Endothelial cell of umbilical vein (primary cell): ENCODE data around the gene THBS4. TPM values are rescaled to one million over a fixed set of nuclear protein-coding genes. Genes with fewer than 3 reads are reported as not detected.
A peak's percentile ranks its signal among the peaks of the same experiment; 100 is the strongest.

Source experiments
- Bru-seq: library from RNA; stranded (reverse); fragments of 400-500 nt; gene quantifications from one replicate; lab custom pipeline; 2021; lab: Mats Ljungman, UMichigan
- BruChase-seq, 2 experiments: library from RNA; stranded (reverse); fragments of 400-500 nt; gene quantifications; one replicate each; lab custom pipeline; 2021; lab: Mats Ljungman, UMichigan
- BruUV-seq: library from RNA; stranded (reverse); fragments of 400-500 nt; replicated peaks from 2 replicates; lab custom pipeline; 2021; lab: Mats Ljungman, UMichigan
- CTCF ChIA-PET: fragments of 300-600, 350-600 bp; sonication (Branson Sonifier 250); formaldehyde crosslinking; loops from one replicate; lab custom pipeline; 2021; ENCODE audit warnings: antibody characterized with exemption, inconsistent platforms; lab: Charles Lee
- POLR2A ChIA-PET: fragments of 300-600, 350-600 bp; sonication (Branson Sonifier 250); formaldehyde crosslinking; loops from one replicate; lab custom pipeline; 2021; ENCODE audit warnings: antibody characterized with exemption, inconsistent platforms; lab: Charles Lee
- DNase-seq: peaks from one replicate; pipeline ENCODE4 v3.0.0-alpha.2; 2011; ENCODE audit warnings: low read depth, low spot score
- FAIRE-seq: peaks from 2 replicates; lab custom pipeline; 2011; peaks lifted over from hg19 to GRCh38; lab: Jason Lieb, UNC
- H2AFZ ChIP-seq: 2 replicates; pipeline ENCODE4 v1.6.0; 2012; ENCODE audit warnings: low read depth, low read length, control low read depth, inconsistent platforms
- H3K27ac ChIP-seq: 2 replicates; pipeline ENCODE4 v1.5.1; 2011; ENCODE audit warnings: low read depth, mild to moderate bottlenecking, control low read depth, low read length, moderate library complexity; ENCODE audit not compliant: insufficient read depth
- H3K27me3 ChIP-seq, 2 experiments: 2 replicates each; pipeline versions ENCODE4 v1.6.0 to v1.6.1; 2011; ENCODE audit warnings: low read length in 2 of 2, mixed read lengths in 1 of 2; ENCODE audit not compliant: control insufficient read depth in 2 of 2, insufficient read depth in 2 of 2
- H3K36me3 ChIP-seq, 2 experiments: 2 replicates in 1 of 2; 3 replicates in 1 of 2; pipeline ENCODE4 v1.5.1; 2011; ENCODE audit warnings: low read length in 2 of 2, mild to moderate bottlenecking in 1 of 2, moderate library complexity in 1 of 2; ENCODE audit not compliant: control insufficient read depth in 2 of 2, insufficient read depth in 2 of 2; ENCODE audit errors: extremely low read depth in 1 of 2
- H3K4me1 ChIP-seq: 3 replicates; pipeline ENCODE4 v1.5.1; 2011; ENCODE audit warnings: mild to moderate bottlenecking, low read length; ENCODE audit not compliant: control insufficient read depth, insufficient read depth; ENCODE audit errors: extremely low read depth
- H3K4me2 ChIP-seq: 2 replicates; pipeline ENCODE4 v1.6.1; 2011; ENCODE audit warnings: low read length, control low read depth, mixed read lengths; ENCODE audit not compliant: insufficient read depth
- H3K4me3 ChIP-seq, 3 experiments: fragments of 200-600 bp in 1 of 3; sonication (generic), shearing (Covaris generic) in 1 of 3; replicated peaks in 1 of 3; 2 replicates each; pipeline ENCODE4 v1.5.1; 2011 to 2016; ENCODE audit warnings: control low read depth in 3 of 3, low read length in 3 of 3, mild to moderate bottlenecking in 2 of 3, inconsistent platforms in 1 of 3, low read depth in 1 of 3, moderate library complexity in 1 of 3; ENCODE audit not compliant: insufficient read depth in 1 of 3
- H3K79me2 ChIP-seq: 2 replicates; pipeline ENCODE4 v1.6.0; 2012; ENCODE audit warnings: low read length, inconsistent platforms; ENCODE audit not compliant: control insufficient read depth, insufficient read depth
- H3K9ac ChIP-seq: replicated peaks from 2 replicates; pipeline ENCODE3; 2011; ENCODE audit warnings: low read length, control low read depth; ENCODE audit not compliant: insufficient read depth; ENCODE audit errors: extremely low read depth
- H3K9me1 ChIP-seq: replicated peaks from 3 replicates; pipeline ENCODE4 v1.6.0; 2011; ENCODE audit warnings: mild to moderate bottlenecking, low read length; ENCODE audit not compliant: control insufficient read depth, insufficient read depth; ENCODE audit errors: extremely low read depth
- H3K9me3 ChIP-seq: replicated peaks from 2 replicates; pipeline ENCODE4 v1.5.1; 2012; ENCODE audit warnings: low read length, inconsistent platforms; ENCODE audit not compliant: control insufficient read depth, insufficient read depth
- H4K20me1 ChIP-seq: replicated peaks from 2 replicates; pipeline ENCODE3; 2011; ENCODE audit warnings: mild to moderate bottlenecking, low read length; ENCODE audit not compliant: control insufficient read depth, insufficient read depth; ENCODE audit errors: extremely low read depth
- CTCF ChIP-seq, 2 donors: IDR thresholded peaks; 1 replicate in 1 of 2; 2 replicates in 1 of 2; pipeline ENCODE4 v1.5.1; 2011; ENCODE audit warnings: low read length in 2 of 2, mild to moderate bottlenecking in 2 of 2, moderate library complexity in 2 of 2, control low read depth in 1 of 2, inconsistent platforms in 1 of 2, low read depth in 1 of 2; ENCODE audit not compliant: insufficient read depth in 1 of 2; ENCODE audit errors: extremely low read depth in 1 of 2
- EZH2 ChIP-seq: IDR thresholded peaks from 2 replicates; pipeline ENCODE4 v1.6.1; 2012; ENCODE audit warnings: borderline replicate concordance, low read depth, mild to moderate bottlenecking, moderate library complexity, low read length, inconsistent platforms; ENCODE audit not compliant: severe bottlenecking
- FOS ChIP-seq: IDR thresholded peaks from 2 replicates; pipeline ENCODE4 v1.6.1; 2011; ENCODE audit warnings: mild to moderate bottlenecking, low read length, moderate library complexity, borderline replicate concordance; ENCODE audit not compliant: insufficient read depth
- GATA2 ChIP-seq: IDR thresholded peaks from 2 replicates; pipeline ENCODE4 v1.7.0; 2011; ENCODE audit warnings: low read depth, mild to moderate bottlenecking, moderate library complexity, mixed read lengths, low read length; ENCODE audit not compliant: insufficient read length, insufficient read depth
- JUN ChIP-seq: IDR thresholded peaks from 2 replicates; pipeline ENCODE4 v1.6.1; 2011; ENCODE audit warnings: borderline replicate concordance, low read depth; ENCODE audit not compliant: insufficient read length, insufficient read depth
- MAX ChIP-seq: IDR thresholded peaks from 2 replicates; pipeline ENCODE4 v1.6.1; 2011; ENCODE audit not compliant: insufficient read depth, insufficient read length
- MYC ChIP-seq: IDR thresholded peaks from one replicate; pipeline ENCODE4 v1.6.1; 2011; ENCODE audit warnings: mild to moderate bottlenecking, low read depth, low read length
- POLR2A ChIP-seq: IDR thresholded peaks from 2 replicates; pipeline ENCODE4 v1.6.1; 2012; ENCODE audit warnings: low read depth, mild to moderate bottlenecking, control low read depth, low read length
- POLR2AphosphoS5 ChIP-seq: IDR thresholded peaks from 2 replicates; pipeline ENCODE4 v1.6.1; 2012; ENCODE audit warnings: low read depth, mild to moderate bottlenecking, control low read depth, low read length, moderate library complexity; ENCODE audit not compliant: insufficient read depth
- dilution Hi-C: fragments of 300-500 bp; cut with MboI; formaldehyde crosslinking; loops from one replicate; pipeline ENCODE4 v1.15.0; 2019; ENCODE audit warnings: low sequenced_read_pairs; ENCODE audit not compliant: extremely low pct_ligation_motif_present
- intact Hi-C: fragments of 100-400 bp; cut with micrococcal nuclease; formaldehyde crosslinking; loops from one replicate; pipeline ENCODE4 v1.10.0; 2022
- long read RNA-seq: library from polyadenylated mRNA; stranded (forward); transcript quantifications from one replicate; pipeline ENCODE4 v2.0.0, GENCODE V29; 2021
- polyA minus RNA-seq, 3 experiments: library from RNA; depleted of rRNA, polyadenylated mRNA; stranded (reverse); fragments of >200 nt; gene quantifications; 1 replicate in 1 of 3; 2 replicates in 2 of 3; pipeline ENCODE4 v1.2.3, GENCODE V29; 2011
- polyA plus RNA-seq, 4 experiments: library from polyadenylated mRNA; depleted of rRNA in 3 of 4; stranded (reverse) in 3 of 4; unstranded in 1 of 4; fragments of >200 nt; gene quantifications; 2 replicates each; pipeline versions ENCODE4 v1.2.1 to v1.2.3, GENCODE V29; 2011 to 2012; ENCODE audit warnings: missing spikeins in 1 of 4
- total RNA-seq: library from RNA; stranded (reverse); gene quantifications from 2 replicates; pipeline ENCODE4 v1.2.3, GENCODE V29; 2021

The THBS4 gene
- total RNA-seq (not detected in 2 replicates), polyA plus RNA-seq (not detected in 2 replicates), polyA minus RNA-seq (not detected in 2 replicates), Bru-seq, nascent RNA (percentile 1 among the genes with signal in this experiment), BruChase-seq, experiment 1, labeled RNA remaining after a 6-hour chase (not detected), BruChase-seq, experiment 2, labeled RNA remaining after a 2-hour chase (not detected)
- polyA plus RNA-seq (2011; cell fraction: cytosol; rRNA removed), result 0.03 and 0.06 TPM in 2 replicates
- 0.07 TPM in 1 of 2 replicates, not detected in the other for polyA plus RNA-seq (2011; cell fraction: nucleus; rRNA removed)
- not detected in 2 replicates for polyA plus RNA-seq (2012)
- not detected for polyA minus RNA-seq (2011; cell fraction: cytosol; rRNA and poly(A)+ RNA removed)
- polyA minus RNA-seq (2011; cell fraction: nucleus; rRNA and poly(A)+ RNA removed), result not detected in 2 replicates
- long read RNA-seq, partial matches to known transcripts, result 0 of 2 reads
- long read RNA-seq, other reads (novel, unspliced or antisense), result 2 of 2 reads

GRCh38 chr5:80034962-80035821 is at the start of gene THBS4:
Gene THBS4 (plus strand): TSS chr5:80035348. CDS start chr5:80035538, 190 bp downstream.
- Histone ChIP-seq H3K79me2 (no peaks in the 10 kb centered on the region), H2AFZ (no peak within 1 kb of the TSS), H3K4me3 (no peak within 1 kb of the TSS), H3K9me3 (no peaks in the 10 kb centered on the region), H3K27me3 (peaks cover 36 to 49% of the 10 kb centered on the region in 2 experiments), H3K9ac (no peak within 1 kb of the TSS), H4K20me1 (no peaks in the 10 kb centered on the region), H3K36me3 (no peaks in the 10 kb centered on the region), H3K9me1 (no peaks in the 10 kb centered on the region), H3K27ac (no peak within 1 kb of the TSS), H3K4me2 (no peak within 1 kb of the TSS), H3K4me1 (no peaks in the 10 kb centered on the region)
- BruUV-seq, result no TSS peak
- intact Hi-C loops (no loop called here), dilution Hi-C loops (no loop called here)
- FAIRE-seq, result no peak
- ChIA-PET POLR2A (no interaction called here), CTCF (interaction anchor here (0.6 to 1.4 kb wide), 3 partner anchors 10 to 29 kb away, joined by 3 to 4 read pairs (median 3); no protein-coding TSS in a partner anchor)
- DNase-seq, result no peak
- peak; percentile 91 for TF ChIP-seq EZH2
- no peak for TF ChIP-seq FOS

DNA sequence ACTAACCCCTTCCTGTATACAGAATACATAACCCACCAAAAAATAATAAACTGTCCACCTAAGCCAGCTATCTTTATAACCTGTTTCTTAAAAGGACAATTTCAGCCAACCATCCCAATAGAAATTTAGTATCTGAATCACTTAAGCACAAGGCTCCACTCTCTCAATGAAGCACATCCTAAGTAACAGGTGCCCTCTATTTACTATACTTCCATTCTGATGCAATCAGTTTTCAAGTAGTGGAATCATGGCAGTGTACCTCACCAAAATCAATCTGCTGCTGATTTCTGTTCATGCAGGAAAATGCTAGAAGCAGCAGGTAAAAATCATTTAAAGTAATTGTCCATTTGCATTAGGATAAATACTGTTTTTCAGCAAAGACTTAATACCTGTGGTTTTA is 48.9 kb upstream of the THBS4 start:
- Histone ChIP-seq H2AFZ (no peak overlapping the region), H3K4me3 (no peak overlapping the region), H3K9ac (no peak overlapping the region), H3K27ac (no peak overlapping the region), H3K4me2 (no peak overlapping the region), H3K36me3 (no peaks in the 10 kb centered on the region), H3K27me3 (no peaks in the 10 kb centered on the region), H3K79me2 (no peaks in the 10 kb centered on the region), H4K20me1 (no peaks in the 10 kb centered on the region), H3K4me1 (peaks cover 7% of the 10 kb centered on the region), H3K9me3 (no peaks in the 10 kb centered on the region), H3K9me1 (no peaks in the 10 kb centered on the region)
- POLR2A ChIA-PET, result no interaction called here
- no TSS peak for BruUV-seq
- no peak for TF ChIP-seq MYC
- TF ChIP-seq POLR2A, result no peak
- no peak for TF ChIP-seq EZH2
- no peak for TF ChIP-seq JUN
- no peak for TF ChIP-seq MAX
- TF ChIP-seq GATA2, result no peak
- no peak for TF ChIP-seq FOS
- no peak for TF ChIP-seq CTCF (IDR thresholded peaks at IDR 0.05; ENCODE audit: extremely low read depth in 1 of 2, insufficient read depth in 1 of 2, low read depth in 1 of 2, low read length in 2 of 2)
- no peak for TF ChIP-seq POLR2AphosphoS5
- intact Hi-C loops (no loop called here), dilution Hi-C loops (no loop called here)
- FAIRE-seq (no peak), DNase-seq (no peak)
- CTCF ChIA-PET, result interaction anchor here (1.3 kb wide), 1 partner anchor 8 kb away, joined by 4 read pairs; no protein-coding TSS in a partner anchor
